Thoracic aorta endothelial cell (primary cell): ENCODE results near the gene GK. TPM values are rescaled to one million over a fixed set of nuclear protein-coding genes. Genes with fewer than 3 reads are reported as not detected.

ENCODE experiments used
- small RNA-seq: library from RNA; depleted of rRNA; stranded (forward); fragments of <200 nt; gene quantifications from one replicate; pipeline ENCODE3, GENCODE V24; 2012
- total RNA-seq: library from RNA; depleted of rRNA; stranded (reverse); fragments of >200 nt; gene quantifications from 2 replicates; pipeline ENCODE4 v1.2.3, GENCODE V29; 2012

Gene GK
- 9.0 and 13.3 TPM in 2 replicates for total RNA-seq

GRCh38 chrX:30653415-30654131, at the start of gene GK:
Gene GK, plus strand, starts transcription at chrX:30653423. Its CDS starts 115 bp downstream, at chrX:30653538.

Small RNAs within 50 kb of the gene (small RNA-seq; reads per million reads assigned to genes)
- not detected for gene CKS1BP6

Other genes starting within 250 kb of the GK start
- gene TASL, start 75.7 kb upstream of the GK start, total RNA-seq: not detected in 2 replicates
- 19.7 and 23.3 TPM in 2 replicates for gene TAB3, start 235.8 kb downstream of the GK start, total RNA-seq